Measurements from ENCODE around the gene DEAF1.
"Not testable (repeated sequence)": the region's sequence is repeated elsewhere in the genome, so short reads cannot be mapped to it uniquely, and the experiment has no call there.

The DEAF1 gene

GRCh38 chr11:694563-695287 is at the start of gene DEAF1:
TSS of gene DEAF1 (minus strand) at chr11:695222. CDS start at chr11:695047, 175 bp downstream.
- DNase-seq = no peak

- DNase-seq = no peak
Observed at GRCh38 chr11:742571-743201, 47.7 kb upstream of the DEAF1 start.

GRCh38 chr11:742156-742546 is 47.1 kb upstream of the DEAF1 start:
- no peak for DNase-seq

DNA sequence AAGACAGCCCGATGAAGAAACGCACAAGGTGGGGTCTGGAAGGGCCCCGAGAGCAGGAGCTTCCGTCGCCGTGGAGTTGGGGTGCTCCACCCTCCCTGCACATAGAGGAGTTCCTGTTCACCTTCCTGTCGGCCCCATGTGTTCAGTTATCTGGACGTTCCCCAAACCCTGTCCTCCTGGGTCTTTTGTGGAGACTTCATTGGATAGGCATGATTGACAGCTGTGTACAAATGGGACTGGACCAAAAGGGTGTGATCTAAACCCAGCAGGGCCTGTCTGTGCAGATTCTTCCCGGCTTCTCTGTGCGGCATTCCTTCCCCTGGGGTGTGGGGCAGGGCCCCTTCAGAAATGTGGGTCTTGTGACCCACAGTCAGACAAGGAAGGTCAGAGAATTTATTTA is 42.9 kb upstream of the DEAF1 start:
- DNase-seq = not testable (repeated sequence)

DNA sequence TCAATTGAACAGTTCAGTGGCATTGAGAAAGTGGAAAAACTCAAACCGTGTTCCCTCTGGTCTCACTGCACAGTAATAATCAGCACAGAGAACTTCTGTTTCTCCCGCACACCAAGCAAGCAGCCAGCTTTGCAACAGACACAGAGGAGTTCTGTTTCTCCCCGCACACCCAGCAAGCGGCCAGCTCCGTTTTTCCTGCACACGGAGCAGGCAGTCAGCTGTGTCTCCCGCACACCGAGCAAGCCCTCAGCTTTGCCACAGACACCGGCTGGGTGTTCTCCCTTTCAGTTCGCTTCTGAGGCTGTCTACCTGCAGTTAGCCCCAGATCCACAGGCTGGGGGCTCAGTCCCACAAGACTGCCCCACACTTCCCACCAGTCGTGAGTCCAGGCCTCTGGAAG is 42.3 kb upstream of the DEAF1 start:
- no peak for DNase-seq

DNA sequence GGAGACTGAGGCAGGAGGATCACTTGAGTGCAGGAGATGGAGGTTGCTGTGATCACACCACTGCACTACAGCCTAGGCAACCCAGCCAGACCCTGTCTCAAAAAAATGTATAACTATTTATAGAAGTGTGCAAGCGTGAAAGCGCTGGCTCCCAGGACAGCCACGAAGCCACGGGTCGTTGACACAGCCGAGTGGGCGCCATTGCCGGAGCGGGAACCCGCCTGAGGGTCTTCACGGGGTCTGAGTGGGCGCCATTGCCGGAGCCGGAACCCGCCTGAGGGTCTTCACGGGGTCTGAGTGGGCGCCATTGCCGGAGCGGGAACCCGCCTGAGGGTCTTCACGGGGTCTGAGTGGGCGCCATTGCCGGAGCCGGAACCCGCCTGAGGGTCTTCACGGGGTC is 39.5 kb upstream of the DEAF1 start:
- DNase-seq = not testable (repeated sequence)

DNA sequence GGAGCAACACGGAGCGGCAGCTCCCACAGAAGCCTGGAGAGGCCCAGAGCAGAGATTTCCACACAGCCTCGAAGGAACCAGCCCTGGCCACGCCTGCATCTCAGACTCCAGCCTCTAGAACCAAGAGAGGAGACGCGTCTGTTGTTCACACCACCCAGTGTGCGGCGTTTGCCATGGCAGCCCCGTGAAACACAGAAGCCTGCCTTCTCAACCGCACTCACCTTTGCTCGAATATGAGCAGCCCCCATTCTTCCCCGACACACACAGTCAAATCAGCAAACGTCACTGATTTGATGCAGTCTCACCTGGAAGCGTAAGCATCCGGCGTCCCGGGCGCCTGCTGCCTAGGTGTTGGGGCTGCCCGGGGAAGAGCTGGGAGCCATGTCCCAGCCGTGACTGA is 38.0 kb upstream of the DEAF1 start:
- no peak for DNase-seq

DNA sequence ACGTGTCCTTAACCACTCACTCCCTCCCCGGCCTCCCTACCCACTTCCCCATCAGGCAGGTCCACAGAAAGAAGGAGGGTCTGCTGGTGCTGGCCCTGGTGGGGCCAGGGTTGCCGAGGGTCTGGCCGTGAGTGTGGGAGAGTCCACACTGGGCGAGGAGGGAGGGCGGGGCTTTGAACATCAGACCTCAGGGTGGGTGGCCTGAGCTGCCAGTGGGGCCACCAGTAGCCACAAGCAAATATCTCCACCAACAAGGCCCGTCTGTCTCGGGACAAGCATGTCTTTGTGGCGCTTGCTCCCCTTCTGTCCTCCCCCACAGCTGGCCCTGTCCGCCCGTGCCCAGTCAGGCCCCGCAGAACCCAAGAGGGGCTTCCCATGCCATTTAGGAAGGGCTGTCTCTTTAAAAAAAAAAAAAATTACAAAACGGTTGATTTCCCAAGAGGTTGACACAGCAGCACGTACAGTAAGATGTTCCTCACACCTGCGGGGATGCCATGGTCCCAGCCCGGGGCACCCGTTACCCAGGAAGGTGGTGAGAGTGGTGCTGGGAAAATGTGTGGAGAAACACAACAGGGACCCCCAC is 34.6 kb upstream of the DEAF1 start:
- DNase-seq = no peak

GRCh38 chr11:728901-729491 is 34.0 kb upstream of the DEAF1 start:
- no peak for DNase-seq

GRCh38 chr11:727859-728748 is 33.1 kb upstream of the DEAF1 start:
- peak; percentile 12 for DNase-seq

- DNase-seq = no peak
Observed at GRCh38 chr11:727281-727701, 32.3 kb upstream of the DEAF1 start.

- peak; percentile 20 for DNase-seq
Observed at GRCh38 chr11:726278-727220, 31.5 kb upstream of the DEAF1 start.

DNA sequence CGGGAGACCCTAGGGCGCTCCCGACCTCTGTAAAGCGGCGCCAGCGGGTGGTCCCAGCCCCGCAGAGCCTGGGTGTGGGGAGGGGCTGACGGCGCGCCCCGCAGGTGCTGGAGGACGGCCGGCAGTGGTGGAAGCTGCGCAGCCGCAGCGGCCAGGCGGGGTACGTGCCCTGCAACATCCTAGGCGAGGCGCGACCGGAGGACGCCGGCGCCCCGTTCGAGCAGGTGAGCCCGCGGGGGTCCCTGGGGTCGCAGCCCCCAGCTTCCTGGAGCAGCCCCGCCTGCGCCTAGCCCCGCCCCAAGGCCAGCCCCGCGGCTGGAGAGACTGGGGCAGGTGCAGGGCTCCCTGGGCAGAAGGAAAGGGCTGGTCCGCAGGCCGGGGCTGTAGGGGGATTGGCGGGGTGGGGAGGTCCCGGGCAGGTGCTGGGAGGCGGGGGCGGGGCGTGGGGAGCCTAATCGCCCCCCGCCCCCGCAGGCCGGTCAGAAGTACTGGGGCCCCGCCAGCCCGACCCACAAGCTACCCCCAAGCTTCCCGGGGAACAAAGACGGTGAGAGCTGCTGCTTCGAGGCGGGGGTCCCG is 30.7 kb upstream of the DEAF1 start:
- no peak for DNase-seq

GRCh38 chr11:724778-725386 is 29.9 kb upstream of the DEAF1 start:
- no peak for DNase-seq

- DNase-seq = no peak
Observed at GRCh38 chr11:724049-724777, 29.2 kb upstream of the DEAF1 start.

GRCh38 chr11:723120-723883 is 28.3 kb upstream of the DEAF1 start:
- no peak for DNase-seq

GRCh38 chr11:722346-722811 is 27.4 kb upstream of the DEAF1 start:
- no peak for DNase-seq

DNA sequence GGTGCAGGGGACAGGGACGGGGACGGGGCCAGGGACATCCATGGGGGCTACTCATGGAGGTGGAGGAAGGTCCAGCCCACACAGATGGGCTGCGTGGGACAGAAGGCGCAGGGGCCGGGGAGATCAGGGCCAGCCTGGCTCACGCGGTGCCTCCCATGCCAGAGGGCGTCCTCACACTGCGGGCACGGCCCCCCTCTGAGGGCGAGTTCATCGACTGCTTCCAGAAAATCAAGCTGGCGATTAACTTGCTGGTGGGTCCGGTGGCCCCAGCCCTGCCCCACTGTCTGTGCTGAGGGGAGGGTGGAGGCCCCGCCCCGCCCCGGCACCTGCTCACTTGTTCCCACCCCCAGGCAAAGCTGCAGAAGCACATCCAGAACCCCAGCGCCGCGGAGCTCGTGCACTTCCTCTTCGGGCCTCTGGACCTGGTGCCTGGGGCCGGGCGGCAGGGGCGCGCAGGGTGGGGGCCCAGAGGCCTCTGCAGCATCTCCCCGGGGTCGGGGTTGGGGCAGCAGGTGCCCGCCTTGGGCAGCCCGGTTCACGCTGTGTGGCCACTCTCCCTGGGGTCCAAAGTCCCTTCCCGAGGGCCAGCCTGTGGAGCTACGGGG is 26.8 kb upstream of the DEAF1 start:
- DNase-seq = no peak

DNA sequence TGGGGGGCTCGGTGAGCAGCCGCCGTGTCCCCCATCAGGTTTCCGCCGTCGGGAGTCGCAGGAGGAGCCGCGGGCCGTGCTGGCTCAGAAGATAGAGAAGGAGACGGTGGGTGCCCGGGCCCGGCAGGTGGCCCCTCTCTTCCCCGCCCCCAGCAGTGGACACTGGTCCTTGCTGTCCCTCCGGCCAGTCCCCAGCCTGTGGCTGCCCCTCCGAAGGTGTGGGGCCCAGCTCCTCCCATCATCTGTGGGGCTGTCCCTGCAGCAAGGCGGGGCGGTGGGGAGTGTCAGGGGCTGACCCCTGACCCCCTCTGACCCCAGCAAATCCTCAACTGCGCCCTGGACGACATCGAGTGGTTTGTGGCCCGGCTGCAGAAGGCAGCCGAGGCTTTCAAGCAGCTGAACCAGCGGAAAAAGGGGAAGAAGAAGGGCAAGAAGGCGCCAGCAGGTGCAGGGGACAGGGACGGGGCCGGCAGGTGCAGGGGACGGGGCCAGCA is 26.3 kb upstream of the DEAF1 start:
- no peak for DNase-seq
